Pons (tissue), 1 donor: ENCODE data around the gene OR7G1.
"Not testable (repeated sequence)": the region's sequence is repeated elsewhere in the genome, so short reads cannot be mapped to it uniquely, and the experiment has no call there.

ENCODE experiments used
- DNase-seq: peaks from one replicate; pipeline ENCODE4 v3.0.0-alpha.2; 2016; ENCODE audit warnings: low spot score

OR7G1 gene

DNA sequence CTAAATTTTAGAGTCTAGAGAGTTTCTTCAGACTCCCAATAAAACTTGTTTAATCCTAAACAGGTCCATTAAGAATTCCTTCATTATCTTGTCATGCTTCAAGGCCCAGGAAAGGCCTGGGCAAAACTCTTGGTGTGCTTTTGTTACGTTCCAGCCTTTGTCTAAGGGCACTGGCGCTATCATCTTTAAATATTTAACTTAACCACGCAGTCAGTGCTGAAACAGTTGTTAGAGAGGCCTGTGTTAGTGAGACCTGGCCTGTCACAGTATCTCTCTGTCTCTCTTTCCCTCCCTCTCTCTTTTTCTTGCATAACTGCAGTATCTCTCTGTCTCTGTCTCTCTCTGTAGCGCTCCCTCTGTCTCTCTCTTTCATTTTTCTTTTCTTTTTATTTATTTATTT lies 36.9 kb downstream of the OR7G1 start:
- DNase-seq: no peak

DNA sequence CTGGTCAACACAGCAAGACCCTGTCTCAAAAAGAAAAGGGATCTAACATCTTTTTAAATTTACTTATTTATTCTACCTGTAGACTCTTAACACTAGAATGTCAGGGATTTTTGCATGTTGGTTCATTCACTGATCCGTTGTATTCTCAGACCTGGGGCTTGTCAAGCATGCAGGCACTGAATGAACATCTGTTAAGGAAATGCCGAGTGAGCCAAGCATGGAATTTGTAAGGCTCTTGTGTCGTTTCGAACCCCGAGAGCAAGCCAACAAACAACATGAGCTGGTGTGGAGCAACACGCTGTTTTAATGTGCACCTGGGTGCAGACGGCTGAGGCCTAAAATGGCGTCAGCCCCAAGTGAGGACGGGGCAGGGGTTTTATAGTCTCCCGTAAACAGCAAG lies 38.7 kb downstream of the OR7G1 start:
- DNase-seq: no peak

DNA sequence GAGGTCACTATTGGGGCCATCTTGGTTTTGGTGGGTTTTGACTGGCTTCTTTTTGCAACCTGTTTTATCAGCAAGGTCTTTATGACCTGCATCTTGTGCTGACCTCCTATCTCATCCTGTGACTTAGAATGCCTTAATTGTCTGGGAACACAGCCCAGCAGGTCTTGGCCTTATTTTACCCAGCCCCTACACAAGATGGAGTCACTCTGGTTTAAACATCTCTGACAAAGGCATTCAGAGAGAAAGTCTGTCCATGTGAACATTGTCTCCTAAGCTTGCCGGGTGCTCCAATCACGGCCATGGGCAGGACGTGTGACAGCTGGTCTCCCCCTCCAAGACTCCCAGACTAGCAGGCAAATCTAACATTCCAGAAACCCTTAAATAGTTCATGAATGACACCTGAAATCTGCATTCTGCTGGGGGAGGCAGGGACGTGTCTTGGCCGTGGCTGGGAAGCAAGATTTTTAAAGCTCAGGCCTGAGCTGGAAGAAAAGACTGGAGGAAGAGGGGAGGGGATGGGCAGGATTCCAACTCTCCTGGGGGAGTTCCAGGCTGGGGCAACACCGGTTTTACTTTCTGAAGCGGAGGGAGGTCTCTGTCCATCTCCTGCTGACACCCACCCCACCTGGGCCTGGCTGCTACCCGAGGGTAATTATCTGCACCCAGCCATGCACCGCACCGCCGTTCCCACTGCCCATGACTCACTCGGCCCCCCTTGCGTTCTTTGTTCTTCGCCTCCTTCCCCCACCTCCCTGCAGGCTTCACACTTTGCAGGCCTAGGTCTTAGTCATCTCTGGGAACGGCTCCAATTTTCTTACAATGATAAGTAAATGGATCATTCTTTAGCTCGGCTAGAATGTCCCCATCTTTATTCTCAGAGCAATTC lies 40.3 kb downstream of the OR7G1 start:
- peak; percentile 42 for DNase-seq

DNA sequence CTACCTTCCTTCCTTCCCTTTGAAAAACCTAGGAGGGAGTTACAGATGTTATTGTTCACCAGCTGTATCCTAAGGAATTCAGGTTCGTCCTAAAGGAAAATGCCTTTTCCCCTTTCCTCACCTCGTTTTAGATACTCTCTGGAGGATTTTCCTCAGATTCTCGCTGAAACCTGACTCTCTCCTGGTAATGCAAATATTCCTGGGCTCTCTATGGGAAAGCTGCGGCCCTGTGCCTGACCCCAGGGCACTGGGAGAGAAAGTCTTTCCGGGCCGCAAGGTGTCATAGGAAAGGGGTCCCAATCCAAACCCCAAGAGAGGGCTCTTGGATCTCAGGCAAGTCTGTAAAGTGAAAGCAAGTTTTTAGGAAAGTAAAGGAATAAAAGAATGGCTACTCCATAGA lies 41.8 kb downstream of the OR7G1 start:
- DNase-seq: no peak

DNA sequence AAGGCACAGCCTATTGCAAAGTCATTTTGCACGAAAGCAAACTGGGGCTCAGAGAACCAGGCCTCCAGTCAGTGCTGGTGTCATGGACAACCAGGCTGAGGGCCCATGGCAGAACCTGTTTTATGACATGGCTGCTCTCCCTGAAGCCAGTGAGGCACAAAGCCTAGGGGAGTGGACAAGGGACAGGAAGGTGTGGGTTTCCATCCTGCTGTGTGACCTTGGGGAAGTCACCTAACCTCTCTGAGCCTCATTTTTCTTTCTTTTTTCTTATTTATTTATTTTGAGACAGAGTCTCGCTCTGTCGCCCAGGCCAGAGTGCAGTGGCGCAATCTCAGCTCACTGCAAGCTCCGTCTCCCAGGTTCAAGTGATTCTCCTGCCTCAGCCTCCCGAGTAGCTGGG lies 43.8 kb downstream of the OR7G1 start:
- DNase-seq: not testable (repeated sequence)

DNA sequence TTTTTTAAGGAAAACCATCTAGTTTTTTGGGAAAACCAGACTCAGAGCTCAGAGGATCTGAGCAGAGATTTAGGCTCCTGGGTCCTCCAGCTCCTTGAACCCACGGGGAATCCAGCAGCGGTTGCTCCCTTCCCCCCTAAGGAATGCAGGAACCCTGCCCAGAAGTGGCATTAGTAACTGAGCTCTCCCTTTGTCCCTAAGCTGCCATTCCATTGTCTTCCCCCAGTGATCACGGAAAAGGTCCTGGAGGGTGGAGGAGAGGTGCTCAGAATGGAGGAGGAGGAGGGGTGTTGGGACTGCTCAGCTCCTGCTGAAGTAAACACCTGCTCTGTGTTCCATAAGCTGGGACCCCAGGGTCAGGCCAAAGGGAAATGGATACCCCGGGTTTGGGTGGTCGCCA lies 45.5 kb downstream of the OR7G1 start:
- no peak for DNase-seq

DNA sequence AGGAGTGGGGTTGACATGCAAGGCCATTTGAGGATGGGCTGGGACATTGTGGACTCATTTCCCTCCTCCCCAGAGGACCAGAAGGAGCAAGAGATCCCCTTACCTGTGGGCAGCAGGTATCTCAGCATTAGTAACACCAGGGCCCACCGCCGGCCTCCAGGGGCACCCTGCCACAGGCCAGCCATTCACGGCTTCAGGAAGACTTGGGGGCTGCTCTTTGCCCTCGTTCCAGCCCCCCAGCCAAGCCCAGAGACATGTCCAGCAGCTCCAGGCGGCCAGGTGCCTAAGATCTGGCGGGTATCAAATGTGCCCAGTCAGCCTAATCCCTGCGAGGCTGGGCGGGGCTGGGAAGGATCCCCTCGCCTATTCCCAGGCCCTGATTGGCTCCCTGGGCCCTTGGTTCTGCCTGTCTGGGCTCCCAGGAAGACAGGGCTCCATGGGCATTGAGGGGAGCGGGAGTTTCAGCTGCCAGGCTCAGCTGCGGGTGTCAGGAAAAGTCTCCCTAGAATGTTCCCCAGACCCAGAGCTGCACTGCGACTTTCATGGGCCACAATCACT lies 50.0 kb downstream of the OR7G1 start:
- no peak for DNase-seq
